ENCODE data around the gene ZNF516. TPM values are rescaled to one million over a fixed set of nuclear protein-coding genes. Genes with fewer than 3 reads are reported as not detected.

The ZNF516 gene
- total RNA-seq, 1 experiment from 2014 or later: 8.2 TPM

DNA sequence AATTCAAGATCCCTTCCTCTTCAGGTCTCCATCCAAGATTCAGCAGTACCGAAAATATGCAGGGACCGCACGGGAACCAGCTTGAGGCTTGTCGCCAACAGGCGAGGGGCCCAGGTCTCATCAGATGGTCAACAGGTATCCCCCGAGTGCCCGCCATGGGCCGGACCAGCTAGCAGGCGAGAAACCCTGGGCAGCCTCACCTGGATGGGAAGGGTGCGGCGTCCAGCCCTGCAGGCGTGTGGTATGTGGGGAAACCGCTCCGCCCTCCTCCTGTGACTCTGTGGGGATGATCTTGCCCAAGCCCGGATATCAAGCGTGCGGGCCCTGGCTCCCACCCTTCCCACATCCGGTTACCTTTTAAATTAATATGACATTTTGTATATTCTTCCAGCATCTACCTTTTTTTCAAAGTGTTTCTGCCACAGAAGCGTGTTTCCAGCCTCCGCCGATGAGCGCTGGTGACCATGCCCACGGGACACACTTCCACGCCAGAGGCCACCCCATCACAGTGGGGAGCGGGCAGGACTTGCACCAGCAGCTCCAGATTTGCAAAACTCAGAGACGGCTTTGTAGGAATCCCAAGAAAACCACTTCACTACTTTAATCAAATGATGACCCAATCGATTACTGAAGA lies 33.2 kb downstream of the ZNF516 start:
- no peak overlapping the region for H3K27ac ChIP-seq
- H3K4me1 ChIP-seq: no peaks in the 10 kb centered on the region
- H3K9me3 ChIP-seq (replicated peaks): no peaks in the 10 kb centered on the region
- no peak for DNase-seq
- no peaks in the 10 kb centered on the region for H3K27me3 ChIP-seq
- no peak overlapping the region for H3K4me3 ChIP-seq
- no peaks in the 10 kb centered on the region for H3K36me3 ChIP-seq

DNA sequence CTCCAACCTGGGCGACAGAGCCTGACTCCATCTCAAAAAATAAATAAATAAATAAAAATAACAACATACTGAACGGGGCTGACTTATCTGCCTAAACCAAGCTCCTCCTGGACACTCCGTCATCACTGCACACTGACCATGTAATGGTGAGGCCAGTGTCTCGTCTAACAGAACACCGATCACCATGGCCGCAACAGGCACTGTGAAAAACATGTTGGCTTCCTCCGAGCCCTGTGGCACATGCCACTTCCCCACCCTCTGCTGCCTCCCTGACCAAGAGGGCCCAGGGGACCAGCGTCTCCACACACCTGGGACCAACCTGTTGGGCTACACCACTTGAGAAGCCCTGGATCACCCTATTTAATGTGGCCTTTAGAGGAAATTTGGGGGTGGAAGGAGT lies 33.9 kb downstream of the ZNF516 start:
- no peak for DNase-seq
- no peaks in the 10 kb centered on the region for H3K36me3 ChIP-seq
- no peak overlapping the region for H3K4me3 ChIP-seq
- no peaks in the 10 kb centered on the region for H3K4me1 ChIP-seq
- no peaks in the 10 kb centered on the region for H3K9me3 ChIP-seq (replicated peaks)
- no peaks in the 10 kb centered on the region for H3K27me3 ChIP-seq
- no peak overlapping the region for H3K27ac ChIP-seq

DNA sequence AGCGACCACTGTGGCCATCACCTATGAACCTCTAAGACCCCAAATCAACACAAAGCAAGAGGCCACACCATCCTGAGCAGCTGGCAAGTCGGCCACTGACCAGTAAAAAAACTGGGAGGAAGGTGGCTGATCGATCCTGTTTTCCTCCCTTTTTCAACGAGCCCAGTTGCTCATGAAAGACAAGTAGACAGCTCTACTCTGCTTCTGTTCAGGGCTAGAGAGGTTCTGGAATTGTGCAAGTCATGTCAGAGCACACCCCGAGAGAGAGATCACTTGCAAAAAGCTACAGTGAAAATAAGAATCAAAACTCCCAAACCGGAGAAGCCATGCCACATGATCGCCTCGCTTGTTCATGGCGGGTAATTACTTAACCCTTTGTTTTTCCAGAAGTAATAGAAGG lies 34.6 kb downstream of the ZNF516 start:
- Histone ChIP-seq H3K4me1 (no peaks in the 10 kb centered on the region), H3K27ac (no peak overlapping the region), H3K36me3 (no peaks in the 10 kb centered on the region), H3K4me3 (no peak overlapping the region), H3K27me3 (no peaks in the 10 kb centered on the region), H3K9me3 (replicated peaks) (no peaks in the 10 kb centered on the region)
- DNase-seq: no peak

DNA sequence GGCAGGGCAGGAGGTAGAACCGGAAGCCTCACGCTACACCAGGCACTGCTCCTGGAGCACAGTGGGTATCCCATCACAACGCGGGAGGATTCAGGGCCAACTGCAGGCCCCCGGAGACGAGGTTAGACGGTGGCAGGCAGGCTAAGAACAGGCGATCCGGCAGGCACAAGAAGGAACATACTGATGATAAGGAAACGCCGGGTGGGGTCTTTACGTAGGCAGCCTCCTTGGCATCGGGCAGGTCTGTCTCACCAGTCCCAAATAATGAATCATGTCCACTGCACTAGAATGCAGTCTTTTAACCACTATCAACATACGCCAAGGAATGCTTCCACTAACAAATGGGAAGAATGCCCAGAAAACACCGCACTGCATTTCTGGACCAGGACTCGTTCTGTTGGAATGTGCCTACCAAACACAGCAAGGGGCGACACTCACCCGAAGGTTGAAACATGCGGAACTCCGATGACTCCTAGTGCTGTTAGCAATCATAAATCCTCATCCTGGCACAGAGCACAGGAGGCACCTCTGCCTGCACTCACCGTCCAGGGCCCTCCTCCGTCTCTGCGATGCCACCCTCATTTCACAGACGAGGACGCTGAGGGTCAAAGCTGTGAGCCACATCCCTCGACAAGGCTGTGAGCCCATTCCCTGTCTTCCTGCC lies 35.2 kb downstream of the ZNF516 start:
- Histone ChIP-seq H3K4me3 (no peak overlapping the region), H3K27ac (no peak overlapping the region), H3K4me1 (no peaks in the 10 kb centered on the region), H3K36me3 (no peaks in the 10 kb centered on the region), H3K9me3 (replicated peaks) (no peaks in the 10 kb centered on the region), H3K27me3 (no peaks in the 10 kb centered on the region)
- peak; percentile 2 to 14 for DNase-seq

DNA sequence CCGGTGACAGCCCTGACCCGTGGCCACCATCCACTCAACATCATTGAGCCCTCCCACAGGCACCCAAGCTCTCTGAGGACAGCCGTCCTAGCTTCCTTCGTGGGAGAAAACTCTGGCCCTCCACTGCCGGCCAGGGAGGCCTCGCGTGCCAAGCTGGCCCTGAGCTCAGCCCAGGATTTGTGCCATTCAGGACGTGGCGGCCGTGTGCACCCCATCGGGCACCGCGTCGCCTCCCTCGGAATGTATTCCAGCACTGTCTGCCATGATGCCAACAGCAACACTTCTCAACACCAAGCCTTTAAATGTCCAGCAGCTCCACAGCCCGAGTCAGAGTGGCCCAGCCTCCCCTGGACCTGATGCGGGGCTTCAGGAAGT lies 35.7 kb downstream of the ZNF516 start:
- peaks cover 1% of the 10 kb centered on the region; the same call in 1 of the 2 replicates for H3K4me1 ChIP-seq
- no peak overlapping the region for H3K27ac ChIP-seq
- H3K36me3 ChIP-seq: no peaks in the 10 kb centered on the region
- no peaks in the 10 kb centered on the region for H3K27me3 ChIP-seq
- no peak for DNase-seq
- no peaks in the 10 kb centered on the region for H3K9me3 ChIP-seq (replicated peaks)
- H3K4me3 ChIP-seq: no peak overlapping the region

DNA sequence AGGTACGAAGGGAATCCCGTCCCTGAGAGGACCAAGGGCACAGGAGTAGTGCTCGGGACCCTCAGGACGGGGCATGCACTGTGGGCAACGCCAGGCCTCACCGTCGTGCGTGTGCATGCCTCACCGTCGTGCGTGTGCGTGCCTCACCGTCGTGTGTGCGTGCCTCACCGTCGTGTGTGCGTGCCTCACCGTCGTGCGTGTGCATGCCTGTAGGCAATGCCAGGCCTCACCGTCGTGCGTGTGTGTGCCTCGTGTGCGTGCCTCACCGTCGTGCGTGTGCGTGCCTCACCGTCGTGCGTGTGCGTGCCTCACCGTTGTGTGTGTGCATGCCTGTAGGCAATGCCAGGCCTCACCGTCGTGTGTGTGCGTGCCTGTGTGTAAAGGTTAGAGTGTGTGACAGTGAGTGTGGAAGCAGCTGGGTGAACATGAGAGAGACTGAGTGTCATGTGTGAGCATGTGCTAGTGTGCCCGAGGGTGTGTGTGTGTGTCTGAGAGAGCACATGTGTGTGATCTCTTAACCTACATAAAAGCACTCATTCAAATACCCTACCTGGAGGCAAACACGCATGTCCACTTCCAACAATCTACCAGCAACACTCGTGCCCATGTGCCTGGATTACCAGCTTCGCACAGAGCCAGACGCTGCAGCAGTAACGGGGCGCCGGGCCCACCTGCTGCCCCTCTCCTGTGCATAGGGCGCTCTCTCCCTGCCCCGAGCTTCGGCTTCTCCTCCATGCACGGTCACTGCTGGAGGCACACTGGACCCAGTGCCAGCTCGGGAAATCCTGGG lies 36.3 kb downstream of the ZNF516 start:
- no peak overlapping the region for H3K27ac ChIP-seq
- no peak overlapping the region for H3K4me3 ChIP-seq

DNA sequence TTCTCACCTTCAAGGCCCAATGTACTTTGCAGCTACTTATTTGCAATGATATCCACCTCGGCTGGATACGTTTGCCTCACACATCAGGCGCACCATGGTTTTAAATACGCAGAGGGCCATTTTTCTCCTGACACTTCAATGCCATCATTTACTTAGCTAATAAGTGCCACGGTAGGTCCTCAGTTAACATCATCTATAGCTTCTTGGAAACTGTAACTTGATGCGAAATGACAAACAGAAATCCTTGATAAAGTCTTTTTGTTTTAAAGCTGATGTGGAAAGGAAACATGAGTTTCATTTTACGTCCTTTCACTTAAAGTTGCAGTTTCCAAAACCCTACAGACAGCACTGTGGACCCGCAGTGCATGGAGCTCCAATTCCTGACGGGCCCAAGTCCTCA lies 37.1 kb downstream of the ZNF516 start:
- no peaks in the 10 kb centered on the region for H3K36me3 ChIP-seq
- DNase-seq: no peak
- no peaks in the 10 kb centered on the region for H3K9me3 ChIP-seq (replicated peaks)
- no peaks in the 10 kb centered on the region for H3K27me3 ChIP-seq
- no peak overlapping the region for H3K4me3 ChIP-seq
- no peak overlapping the region for H3K27ac ChIP-seq
- H3K4me1 ChIP-seq: peaks cover 9% of the 10 kb centered on the region; the same call in 1 of the 2 replicates

More for the DNA sequence above, 36.3 kb downstream of the ZNF516 start:
- H3K9me3 ChIP-seq (replicated peaks): no peaks in the 10 kb centered on the region
- no peaks in the 10 kb centered on the region for H3K27me3 ChIP-seq
- H3K36me3 ChIP-seq: no peaks in the 10 kb centered on the region
- peaks cover 5% of the 10 kb centered on the region; the same call in 1 of the 2 replicates for H3K4me1 ChIP-seq
- no peak for DNase-seq

DNA sequence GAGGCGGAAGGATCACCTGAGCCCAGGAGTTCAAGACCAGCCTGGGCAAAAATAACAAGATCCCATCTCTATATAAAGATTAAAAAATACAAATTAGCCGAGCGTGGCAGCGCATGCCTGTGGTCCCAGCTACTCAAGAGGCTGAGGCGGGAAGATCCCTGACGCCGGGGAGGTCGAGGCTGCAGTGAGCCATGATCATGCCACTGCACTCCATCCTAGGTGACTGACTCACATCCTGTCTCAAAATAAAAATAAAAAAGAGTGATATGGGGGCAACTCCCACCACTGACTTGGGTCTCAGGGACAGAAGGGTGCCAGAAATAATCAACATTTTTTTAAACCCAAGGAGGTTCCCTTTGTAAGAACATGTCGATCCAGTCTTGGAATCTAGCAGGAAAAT lies 37.6 kb downstream of the ZNF516 start:
- Histone ChIP-seq H3K36me3 (no peaks in the 10 kb centered on the region), H3K27me3 (no peaks in the 10 kb centered on the region), H3K9me3 (replicated peaks) (no peaks in the 10 kb centered on the region), H3K4me3 (no peak overlapping the region), H3K4me1 (peaks cover 9% of the 10 kb centered on the region; the same call in 1 of the 2 replicates), H3K27ac (no peak overlapping the region)
- no peak for DNase-seq

DNA sequence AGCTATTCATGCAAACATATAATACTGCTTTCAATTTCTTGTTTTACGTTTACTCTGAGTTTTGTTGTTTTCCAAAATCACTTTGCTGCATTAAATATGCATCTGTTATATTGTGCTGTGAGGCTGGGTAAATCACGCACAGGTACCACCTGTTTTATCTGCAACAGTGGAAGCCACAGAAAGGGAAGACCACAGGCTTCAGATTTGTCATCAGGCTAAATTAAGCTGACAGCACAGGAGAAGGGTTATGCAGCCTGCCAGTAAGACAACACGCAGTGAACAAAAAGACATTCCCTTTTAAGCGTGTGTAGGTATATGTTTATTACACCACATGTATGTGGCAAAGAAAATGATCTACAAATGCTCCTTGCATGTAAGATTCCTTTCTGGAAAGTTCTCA lies 38.2 kb downstream of the ZNF516 start:
- Histone ChIP-seq H3K4me3 (no peak overlapping the region), H3K4me1 (peaks cover 9% of the 10 kb centered on the region; the same call in 1 of the 2 replicates), H3K9me3 (replicated peaks) (no peaks in the 10 kb centered on the region), H3K27ac (no peak overlapping the region), H3K27me3 (no peaks in the 10 kb centered on the region), H3K36me3 (no peaks in the 10 kb centered on the region)
- no peak for DNase-seq

DNA sequence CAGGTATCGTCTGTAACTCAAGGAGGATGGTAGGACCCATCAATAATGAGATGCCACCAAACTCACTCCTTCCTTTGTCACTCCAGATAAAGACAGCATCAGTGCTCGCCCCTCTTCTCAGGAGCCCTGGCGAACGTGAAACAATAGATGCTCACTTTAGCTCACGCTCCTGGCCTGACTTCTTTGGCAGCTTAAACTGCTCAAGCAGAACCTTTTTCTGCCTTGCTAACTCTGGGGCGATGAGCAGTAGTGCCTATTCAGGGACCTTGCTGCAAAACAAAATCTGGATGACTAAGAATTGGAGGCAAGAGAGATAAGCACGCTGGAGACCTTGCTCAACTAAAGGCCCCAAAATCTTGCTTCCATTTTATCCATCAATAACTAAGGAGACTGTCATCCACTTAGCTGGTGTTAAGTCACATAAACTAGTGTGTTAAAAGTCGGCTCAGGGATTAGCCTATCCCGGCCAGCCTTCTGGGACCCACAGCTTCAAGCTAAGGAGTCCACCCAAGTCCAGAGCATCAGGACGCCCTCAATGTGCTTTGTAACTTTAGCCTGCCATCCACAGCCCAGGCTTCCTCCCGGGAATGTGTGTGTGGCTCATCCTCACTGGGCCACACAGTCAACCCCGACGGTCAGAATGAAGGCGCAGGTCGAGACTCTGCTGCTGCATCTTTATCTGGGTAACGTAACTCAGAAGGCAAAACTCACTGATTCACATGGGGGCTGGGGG lies 38.9 kb downstream of the ZNF516 start:
- H3K4me1 ChIP-seq: peaks cover 9% of the 10 kb centered on the region; the same call in 1 of the 2 replicates
- H3K36me3 ChIP-seq: no peaks in the 10 kb centered on the region
- H3K27ac ChIP-seq: no peak overlapping the region
- H3K9me3 ChIP-seq (replicated peaks): no peaks in the 10 kb centered on the region
- DNase-seq: no peak
- H3K27me3 ChIP-seq: no peaks in the 10 kb centered on the region
- H3K4me3 ChIP-seq: no peak overlapping the region

DNA sequence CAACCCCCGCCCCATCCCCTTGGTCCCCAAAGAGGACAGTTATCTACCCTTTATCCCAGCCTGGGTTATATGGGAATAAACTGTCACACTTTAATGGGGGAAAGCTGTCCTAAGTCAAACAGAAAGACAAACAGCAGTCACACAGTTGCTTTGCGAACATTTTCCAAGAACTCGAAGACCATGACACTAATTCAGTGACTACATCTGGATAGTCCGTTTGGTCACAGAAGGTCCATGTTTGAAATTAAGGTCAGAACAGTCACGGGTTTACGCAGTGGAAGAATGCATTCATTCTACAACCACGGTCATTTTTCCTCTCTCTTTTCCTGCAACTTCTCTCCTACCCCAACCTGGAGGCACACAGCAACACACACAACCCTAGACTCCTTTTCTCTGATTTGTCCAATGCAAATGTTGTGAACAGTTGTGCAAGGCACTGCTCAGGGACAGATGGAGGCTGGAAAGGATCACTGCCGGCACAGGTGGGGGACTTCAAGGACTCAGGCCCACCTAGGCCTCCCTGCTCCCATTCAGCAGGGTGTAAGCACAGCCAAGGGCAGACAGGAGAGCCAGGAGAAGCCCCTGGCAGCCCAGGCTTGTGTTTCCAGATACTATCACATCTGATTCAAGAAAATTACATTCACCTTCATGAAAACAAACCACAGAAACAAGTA lies 39.9 kb downstream of the ZNF516 start:
- H3K9me3 ChIP-seq (replicated peaks): no peaks in the 10 kb centered on the region
- no peak overlapping the region for H3K4me3 ChIP-seq
- H3K27ac ChIP-seq: no peak overlapping the region
- H3K27me3 ChIP-seq: no peaks in the 10 kb centered on the region
- H3K4me1 ChIP-seq: peaks cover 9% of the 10 kb centered on the region; the same call in 1 of the 2 replicates
- no peaks in the 10 kb centered on the region for H3K36me3 ChIP-seq
- no peak for DNase-seq

DNA sequence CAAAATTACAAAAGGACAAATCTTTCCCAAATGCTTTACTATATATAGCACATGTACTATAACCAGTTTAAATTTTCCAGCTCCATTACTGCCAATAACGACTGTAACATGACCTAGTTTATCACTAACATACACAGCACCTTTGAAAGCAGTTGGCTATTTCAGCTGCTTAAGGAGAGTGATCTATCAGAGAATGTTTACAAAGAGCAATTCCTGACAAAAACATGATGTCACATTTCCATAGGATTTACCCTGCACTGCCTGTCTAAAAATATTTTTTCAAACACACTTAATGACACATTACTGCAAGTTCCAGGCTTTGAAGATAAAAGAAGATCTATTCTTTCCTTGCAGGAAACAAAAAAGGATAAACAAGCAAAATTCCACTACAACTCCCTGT lies 40.6 kb downstream of the ZNF516 start:
- peak in 1 of 2 experiments; percentile 8 for DNase-seq
- H3K27me3 ChIP-seq: no peaks in the 10 kb centered on the region
- no peaks in the 10 kb centered on the region for H3K9me3 ChIP-seq (replicated peaks)
- no peak overlapping the region for H3K4me3 ChIP-seq
- no peak overlapping the region for H3K27ac ChIP-seq
- H3K4me1 ChIP-seq: peaks cover 9% of the 10 kb centered on the region; the same call in 1 of the 2 replicates
- H3K36me3 ChIP-seq: no peaks in the 10 kb centered on the region

DNA sequence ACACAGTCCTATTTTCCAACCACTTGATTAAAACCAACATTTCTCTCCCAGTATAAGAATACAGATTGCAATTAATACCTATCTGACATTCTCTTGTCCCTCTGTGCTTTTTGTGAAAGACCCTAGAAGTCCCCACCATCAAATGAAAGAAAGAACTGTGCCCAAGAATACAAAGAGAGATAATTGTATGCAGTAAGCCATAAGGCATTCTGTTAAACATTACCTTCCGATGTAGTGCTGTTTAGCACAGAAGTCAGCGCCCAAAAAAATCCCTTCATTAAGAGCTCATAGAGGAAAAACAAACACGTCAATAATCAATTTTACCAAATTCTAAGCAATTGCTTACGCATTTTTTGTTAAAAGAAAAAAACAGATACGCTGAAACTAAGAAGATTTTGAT lies 41.1 kb downstream of the ZNF516 start:
- Histone ChIP-seq H3K9me3 (replicated peaks) (no peaks in the 10 kb centered on the region), H3K27ac (no peak overlapping the region), H3K4me3 (no peak overlapping the region), H3K36me3 (no peaks in the 10 kb centered on the region), H3K4me1 (peaks cover 9% of the 10 kb centered on the region; the same call in 1 of the 2 replicates), H3K27me3 (no peaks in the 10 kb centered on the region)
- no peak for DNase-seq

DNA sequence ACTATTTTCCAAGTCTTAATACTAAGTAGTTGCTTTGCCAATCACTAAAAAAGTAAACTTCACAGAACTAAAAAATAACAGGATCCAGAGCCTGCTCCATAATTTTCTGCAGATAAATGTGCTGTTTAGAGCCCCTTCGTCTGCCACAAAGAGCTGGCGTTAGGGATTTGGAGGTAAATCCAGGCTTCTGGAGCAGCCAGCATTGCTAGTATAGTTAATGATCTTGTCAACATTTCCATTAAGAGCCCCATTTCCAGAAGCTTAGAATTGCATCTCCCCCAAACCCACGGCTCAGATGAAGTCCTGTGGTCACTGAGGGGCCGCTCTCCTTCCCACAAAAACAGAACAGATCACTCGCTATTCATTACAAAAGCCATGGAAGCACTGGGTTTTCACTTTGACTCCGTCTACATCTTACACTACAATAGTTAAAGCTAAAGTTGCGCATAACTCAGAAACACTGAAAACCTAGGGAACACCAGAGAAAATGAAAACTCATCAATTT lies 41.9 kb downstream of the ZNF516 start:
- peaks cover 9% of the 10 kb centered on the region; the same call in 1 of the 2 replicates for H3K4me1 ChIP-seq
- no peaks in the 10 kb centered on the region for H3K9me3 ChIP-seq (replicated peaks)
- H3K36me3 ChIP-seq: no peaks in the 10 kb centered on the region
- H3K4me3 ChIP-seq: peak overlapping the region; percentile 60
- peak in 1 of 2 experiments; percentile 9 for DNase-seq
- H3K27ac ChIP-seq: peak overlapping the region; percentile 77; the same call in 1 of the 2 replicates
- H3K27me3 ChIP-seq: no peaks in the 10 kb centered on the region
